Natural killer cell (primary cell): ENCODE data around the gene RAD51B. TPM values are rescaled to one million over a fixed set of nuclear protein-coding genes. Genes with fewer than 3 reads are reported as not detected.

Source experiments
- ATAC-seq, 3 donors: fragments of 150-1000 bp in 2 of 3; fragments of 200-7000 bp in 1 of 3; cut with Tn5 transposase; 1 replicate in 1 of 3; 2 replicates in 2 of 3; pipeline ENCODE4 v1.10.0; 2021; ENCODE audit warnings: mild to moderate bottlenecking in 2 of 3, moderate library complexity in 2 of 3
- DNase-seq, 2 donors: peaks; one replicate each; pipeline versions ENCODE4 v3.0.0 to v3.0.0-alpha.2; 2013 to 2021; ENCODE audit warnings: mixed read lengths in 1 of 2
- H3K27ac ChIP-seq: one replicate; pipeline ENCODE4 v1.5.1; 2013; ENCODE audit warnings: mild to moderate bottlenecking, low read length
- H3K27me3 ChIP-seq: one replicate; pipeline ENCODE4 v1.6.1; 2013; ENCODE audit warnings: low read length; ENCODE audit not compliant: control insufficient read depth, insufficient read depth
- H3K36me3 ChIP-seq: one replicate; pipeline ENCODE4 v1.6.1; 2013; ENCODE audit warnings: low read length; ENCODE audit not compliant: control insufficient read depth, insufficient read depth
- H3K4me1 ChIP-seq: one replicate; pipeline ENCODE4 v1.6.1; 2013; ENCODE audit warnings: low read length; ENCODE audit not compliant: control insufficient read depth, insufficient read depth
- H3K4me3 ChIP-seq: one replicate; pipeline ENCODE4 v1.5.1; 2013; ENCODE audit warnings: low read length
- H3K9me3 ChIP-seq: one replicate; pipeline ENCODE4 v1.6.1; 2013; ENCODE audit warnings: low read length; ENCODE audit not compliant: control insufficient read depth, insufficient read depth
- H3K27ac Mint-ChIP-seq, 2 donors: one replicate each; pipeline ENCODE4 v1.8.0; 2022; ENCODE audit warnings: mild to moderate bottlenecking in 2 of 2, mixed read lengths in 2 of 2, moderate library complexity in 1 of 2
- H3K27me3 Mint-ChIP-seq, 2 donors: one replicate each; pipeline ENCODE4 v1.8.0; 2022; ENCODE audit warnings: low read depth in 2 of 2, mixed read lengths in 2 of 2
- H3K36me3 Mint-ChIP-seq: one replicate; pipeline ENCODE4 v1.8.0; 2022; ENCODE audit warnings: mixed read lengths
- H3K4me1 Mint-ChIP-seq, 2 donors: one replicate each; pipeline ENCODE4 v1.8.0; 2022; ENCODE audit warnings: mixed read lengths in 2 of 2
- H3K4me3 Mint-ChIP-seq: one replicate; pipeline ENCODE4 v1.8.0; 2022; ENCODE audit warnings: mild to moderate bottlenecking, moderate library complexity, mixed read lengths
- H3K9me3 Mint-ChIP-seq, 2 donors: one replicate each; pipeline ENCODE4 v1.8.0; 2022; ENCODE audit warnings: mixed read lengths in 2 of 2
- WGBS: methylation state at CpG from one replicate; pipeline ENCODE4 v1.1.7; 2013; ENCODE audit warnings: missing lambda C conversion rate; ENCODE audit not compliant: insufficient coverage; 5-methylcytosine and 5-hydroxymethylcytosine counted together
- intact Hi-C: fragments of 100-400 bp; cut with micrococcal nuclease; formaldehyde crosslinking; loops from one replicate; pipeline ENCODE4 v1.14.2; 2022
- total RNA-seq, 4 donors: library from RNA; stranded (reverse); fragments of 120-200 nt in 1 of 4; gene quantifications; one replicate each; pipeline versions ENCODE4 v1.2.3 to v1.2.4, GENCODE V29; 2013 to 2022
- TF ChIP-seq, protein P1 (sequence below): fragments of 200-600 bp; IDR thresholded peaks from one replicate; pipeline ENCODE4 v1.8.0; 2022; ENCODE audit warnings: antibody characterized with exemption

Gene RAD51B
- total RNA-seq, 3 donors from 2014 or later (not counting 1 experiment from before 2014, with no cell fraction given) = 28.1 to 37.6 (median 28.6) TPM

DNA sequence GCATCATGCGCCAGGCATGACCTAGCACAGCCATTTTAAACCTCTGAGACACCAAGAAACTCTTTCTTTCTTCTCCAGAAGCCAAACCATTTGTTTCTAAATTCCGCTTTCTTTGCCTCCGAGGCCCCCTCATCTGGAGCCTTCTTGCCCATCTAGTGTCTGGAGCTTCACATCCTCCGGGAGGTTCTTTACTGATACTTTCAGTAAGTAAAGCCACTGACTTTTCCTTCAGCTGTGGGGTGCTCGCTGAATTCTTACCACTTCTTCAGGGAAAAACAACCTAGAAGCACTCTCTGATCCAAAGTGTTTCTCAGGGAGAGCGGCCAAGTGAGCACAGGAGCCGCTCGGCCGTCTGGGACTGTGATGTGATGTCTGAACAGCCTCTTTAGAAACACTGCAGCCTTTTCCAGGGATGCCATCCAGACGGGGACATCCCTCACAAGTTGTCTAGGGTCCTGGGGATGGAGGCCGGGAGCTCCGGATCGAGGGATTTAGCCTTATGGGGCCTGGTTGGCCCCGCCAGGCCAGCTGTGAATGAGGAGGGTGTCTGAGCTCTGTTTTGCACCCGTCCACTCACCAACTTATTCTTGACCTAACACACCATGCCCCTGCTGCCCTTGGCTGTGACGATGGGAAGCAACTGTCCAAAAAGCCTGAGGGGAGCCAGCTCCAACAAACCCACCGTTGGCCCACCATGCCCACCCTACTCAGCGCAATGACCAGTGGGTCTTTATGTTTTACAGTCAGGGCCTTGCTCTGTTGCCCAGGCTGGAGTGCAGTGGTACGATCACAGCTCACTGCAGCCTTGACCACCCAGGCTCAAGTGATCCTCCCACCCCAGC, 812.7 kb downstream of the RAD51B start:
- TF ChIP-seq, protein P1, sequence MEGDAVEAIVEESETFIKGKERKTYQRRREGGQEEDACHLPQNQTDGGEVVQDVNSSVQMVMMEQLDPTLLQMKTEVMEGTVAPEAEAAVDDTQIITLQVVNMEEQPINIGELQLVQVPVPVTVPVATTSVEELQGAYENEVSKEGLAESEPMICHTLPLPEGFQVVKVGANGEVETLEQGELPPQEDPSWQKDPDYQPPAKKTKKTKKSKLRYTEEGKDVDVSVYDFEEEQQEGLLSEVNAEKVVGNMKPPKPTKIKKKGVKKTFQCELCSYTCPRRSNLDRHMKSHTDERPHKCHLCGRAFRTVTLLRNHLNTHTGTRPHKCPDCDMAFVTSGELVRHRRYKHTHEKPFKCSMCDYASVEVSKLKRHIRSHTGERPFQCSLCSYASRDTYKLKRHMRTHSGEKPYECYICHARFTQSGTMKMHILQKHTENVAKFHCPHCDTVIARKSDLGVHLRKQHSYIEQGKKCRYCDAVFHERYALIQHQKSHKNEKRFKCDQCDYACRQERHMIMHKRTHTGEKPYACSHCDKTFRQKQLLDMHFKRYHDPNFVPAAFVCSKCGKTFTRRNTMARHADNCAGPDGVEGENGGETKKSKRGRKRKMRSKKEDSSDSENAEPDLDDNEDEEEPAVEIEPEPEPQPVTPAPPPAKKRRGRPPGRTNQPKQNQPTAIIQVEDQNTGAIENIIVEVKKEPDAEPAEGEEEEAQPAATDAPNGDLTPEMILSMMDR = no peak
- Mint-ChIP-seq H3K27ac (no peak overlapping the region), H3K27me3 (peaks cover 0 to 3% of the 10 kb centered on the region in 2 donors), H3K4me3 (no peak overlapping the region), H3K9me3 (no peaks in the 10 kb centered on the region), H3K4me1 (peaks cover 21 to 29% of the 10 kb centered on the region in 2 donors), H3K36me3 (no peaks in the 10 kb centered on the region)
- DNase-seq = no peak
- 93% methylated on average over 18 of the region's 19 CpGs for WGBS
- Histone ChIP-seq H3K36me3 (no peaks in the 10 kb centered on the region), H3K9me3 (no peaks in the 10 kb centered on the region), H3K4me1 (peaks cover 23% of the 10 kb centered on the region), H3K4me3 (no peak overlapping the region), H3K27me3 (no peaks in the 10 kb centered on the region), H3K27ac (no peak overlapping the region)
- ATAC-seq = no peak
- intact Hi-C loops = no loop called here

DNA sequence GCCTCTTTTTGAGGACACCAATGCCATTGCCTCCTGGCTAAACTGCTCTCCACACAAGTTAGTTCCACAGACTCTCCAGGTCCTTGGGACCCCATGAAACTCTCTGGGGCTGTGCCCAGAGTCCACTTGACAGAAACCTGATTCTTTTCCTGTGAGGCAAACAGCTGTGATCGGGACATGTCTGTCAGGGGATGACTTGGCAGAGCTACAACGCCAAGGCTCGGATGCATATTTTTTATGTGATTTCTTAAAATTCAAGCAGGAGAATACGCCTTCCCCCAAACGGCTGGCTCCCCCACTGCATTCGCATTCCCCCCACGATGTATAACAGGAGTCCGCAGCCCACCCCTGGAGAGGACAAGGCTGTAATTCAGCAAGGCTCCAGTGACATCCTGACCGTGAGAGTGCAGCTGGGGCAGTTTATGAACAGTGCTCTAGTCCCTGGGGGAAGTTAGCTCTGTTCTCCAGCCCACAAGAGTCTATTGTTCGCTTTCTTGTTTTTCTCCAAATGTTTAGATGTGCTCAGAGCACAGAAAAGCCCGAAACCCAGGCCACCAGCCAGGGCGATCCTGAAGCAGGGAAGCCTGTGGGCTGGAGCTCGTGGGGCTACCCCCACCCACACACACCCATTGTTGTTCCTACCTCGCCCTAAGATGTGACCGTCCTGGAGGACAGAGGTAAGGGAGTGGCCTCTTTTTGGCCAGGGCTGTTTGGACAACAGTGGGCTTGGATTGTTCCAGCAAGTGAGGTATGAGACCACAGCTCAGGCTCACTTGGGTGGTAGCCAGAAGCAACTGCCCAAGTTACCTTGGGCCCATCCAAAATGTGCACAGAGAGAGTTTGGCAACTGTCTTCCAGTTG, 813.8 kb downstream of the RAD51B start:
- H3K27ac Mint-ChIP-seq = no peak overlapping the region

DNA sequence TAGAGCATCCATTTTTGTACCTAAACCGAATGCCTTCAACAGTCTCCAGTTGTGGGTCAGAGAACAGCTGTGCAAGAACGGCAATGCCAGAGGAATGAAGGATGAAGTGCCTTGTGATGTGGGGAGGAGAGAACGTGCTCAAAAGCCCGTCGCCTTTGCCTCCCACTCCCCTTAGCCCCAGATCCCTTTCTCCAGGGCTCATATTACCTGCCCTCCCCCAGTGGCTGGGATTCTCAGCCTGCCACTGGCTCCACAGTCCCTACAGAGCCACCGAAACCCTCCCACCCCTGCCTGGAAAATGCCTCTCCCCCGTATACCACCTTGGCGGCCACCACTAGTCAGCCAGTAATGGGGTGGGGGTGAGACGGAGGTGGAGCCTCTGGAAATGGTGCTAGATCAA, 814.8 kb downstream of the RAD51B start:
- no peak overlapping the region for H3K4me3 Mint-ChIP-seq
- H3K27ac Mint-ChIP-seq = no peak overlapping the region
- H3K9me3 Mint-ChIP-seq = no peaks in the 10 kb centered on the region
- H3K4me1 ChIP-seq = peaks cover 8% of the 10 kb centered on the region
- intact Hi-C loops = no loop called here
- 90% methylated on average over 6 of the region's 9 CpGs for WGBS
- peaks cover 7 to 10% of the 10 kb centered on the region in 2 donors for H3K4me1 Mint-ChIP-seq
- TF ChIP-seq, protein P1 = no peak
- no peaks in the 10 kb centered on the region for H3K27me3 Mint-ChIP-seq
- H3K36me3 Mint-ChIP-seq = no peaks in the 10 kb centered on the region
- H3K9me3 ChIP-seq = no peaks in the 10 kb centered on the region
- ATAC-seq (no peak), DNase-seq (no peak)
- no peak overlapping the region for H3K27ac ChIP-seq
- H3K36me3 ChIP-seq = no peaks in the 10 kb centered on the region
- H3K27me3 ChIP-seq = no peaks in the 10 kb centered on the region
- H3K4me3 ChIP-seq = no peak overlapping the region

More for the DNA sequence above, 813.8 kb downstream of the RAD51B start:
- Histone ChIP-seq H3K36me3 (no peaks in the 10 kb centered on the region), H3K4me3 (no peak overlapping the region), H3K4me1 (peaks cover 12% of the 10 kb centered on the region), H3K27ac (no peak overlapping the region), H3K9me3 (no peaks in the 10 kb centered on the region), H3K27me3 (no peaks in the 10 kb centered on the region)
- H3K27me3 Mint-ChIP-seq = no peaks in the 10 kb centered on the region
- TF ChIP-seq, protein P1 = no peak
- ATAC-seq (no peak), DNase-seq (no peak)
- no peaks in the 10 kb centered on the region for H3K9me3 Mint-ChIP-seq
- no peaks in the 10 kb centered on the region for H3K36me3 Mint-ChIP-seq
- no peak overlapping the region for H3K4me3 Mint-ChIP-seq
- peaks cover 13 to 20% of the 10 kb centered on the region in 2 donors for H3K4me1 Mint-ChIP-seq
- intact Hi-C loops = no loop called here
- 50% methylated on average over 13 of the region's 15 CpGs for WGBS
